HEK293 (cell line): ENCODE results near the gene SPAG5.
A peak's percentile ranks its signal among the peaks of the same experiment; 100 is the strongest.

Experiments
- CTCF ChIA-PET: fragments of 350-600 bp; formaldehyde crosslinking; extraction: SDS; loops from one replicate; lab custom pipeline; 2021; ENCODE audit warnings: antibody characterized with exemption; lab: Yijun Ruan, JAX
- POLR2A ChIA-PET: fragments of 300-600 bp; formaldehyde crosslinking; extraction: SDS; loops from one replicate; lab custom pipeline; 2020; ENCODE audit warnings: antibody characterized with exemption, inconsistent platforms; lab: Yijun Ruan, JAX
- H3K27ac ChIP-seq: fragments of 200-500 bp; sonication (Bioruptor generic); 2 replicates; pipeline ENCODE4 v1.5.1; 2014; ENCODE audit warnings: low read depth, low read length, control low read depth, inconsistent platforms; ENCODE audit errors: extremely low read depth
- H3K36me3 ChIP-seq, 2 experiments: fragments of 200-500 bp in 1 of 2; sonication (Bioruptor generic) in 1 of 2; 1 replicate in 1 of 2; 2 replicates in 1 of 2; pipeline ENCODE4 v1.5.1; 2014 to 2017; ENCODE audit warnings: inconsistent platforms in 2 of 2, low read length in 2 of 2; ENCODE audit not compliant: control insufficient read depth in 2 of 2, insufficient read depth in 1 of 2
- H3K4me1 ChIP-seq: fragments of 200-500 bp; sonication (Bioruptor generic); 2 replicates; pipeline ENCODE4 v1.5.1; 2014; ENCODE audit warnings: mild to moderate bottlenecking, low read length, inconsistent platforms; ENCODE audit not compliant: control insufficient read depth, insufficient read depth
- H3K4me3 ChIP-seq: 2 replicates; pipeline ENCODE4 v1.5.1; 2011; ENCODE audit warnings: low read depth, mild to moderate bottlenecking, control low read depth, low read length, moderate library complexity
- H3K9me3 ChIP-seq: fragments of 200-500 bp; sonication (Bioruptor generic); 2 replicates; pipeline ENCODE4 v1.5.1; 2014; ENCODE audit warnings: low read depth, low read length, inconsistent platforms; ENCODE audit not compliant: control insufficient read depth, insufficient read depth
- FEZF1 ChIP-seq: fragments of 450-650 bp; formaldehyde crosslinking; IDR thresholded peaks from 2 replicates; pipeline ENCODE4 v1.5.1; 2016; ENCODE audit warnings: missing biosample characterization, missing genetic modification characterization
- REPIN1 ChIP-seq: fragments of 450-650 bp; formaldehyde crosslinking; IDR thresholded peaks from 2 replicates; pipeline ENCODE4 v1.5.1; 2017; ENCODE audit warnings: missing biosample characterization, missing genetic modification characterization, low read depth
- SCRT1 ChIP-seq: fragments of 450-650 bp; formaldehyde crosslinking; IDR thresholded peaks from 2 replicates; pipeline ENCODE4 v1.5.1; 2016; ENCODE audit warnings: missing biosample characterization, missing genetic modification characterization, borderline replicate concordance
- SCRT2 ChIP-seq: fragments of 450-650 bp; formaldehyde crosslinking; IDR thresholded peaks from 2 replicates; pipeline ENCODE4 v1.5.1; 2016; ENCODE audit warnings: missing biosample characterization, missing genetic modification characterization
- TCF7L2 ChIP-seq: IDR thresholded peaks from 2 replicates; pipeline ENCODE4 v1.6.1; 2011; ENCODE audit warnings: low read depth, mild to moderate bottlenecking, inconsistent platforms, low read length, moderate library complexity, borderline replicate concordance
- ZBTB26 ChIP-seq: fragments of 450-650 bp; formaldehyde crosslinking; optimal IDR thresholded peaks from 2 replicates; pipeline ENCODE3; 2016; ENCODE audit warnings: missing biosample characterization, mild to moderate bottlenecking, missing genetic modification characterization
- ZNF423 ChIP-seq: fragments of 450-650 bp; formaldehyde crosslinking; IDR thresholded peaks from 2 replicates; pipeline ENCODE4 v1.5.1; 2016; ENCODE audit warnings: missing biosample characterization, missing genetic modification characterization
- ZNF501 ChIP-seq: fragments of 450-650 bp; formaldehyde crosslinking; IDR thresholded peaks from 2 replicates; pipeline ENCODE4 v1.5.1; 2016; ENCODE audit warnings: missing biosample characterization, missing genetic modification characterization
- ZNF600 ChIP-seq: fragments of 450-650 bp; formaldehyde crosslinking; IDR thresholded peaks from 2 replicates; pipeline ENCODE4 v1.5.1; 2016; ENCODE audit warnings: missing biosample characterization, missing genetic modification characterization
- ZNF664 ChIP-seq: fragments of 450-650 bp; formaldehyde crosslinking; IDR thresholded peaks from 2 replicates; pipeline ENCODE4 v1.5.1; 2016; ENCODE audit warnings: missing biosample characterization, missing genetic modification characterization
- ZNF701 ChIP-seq: fragments of 450-650 bp; formaldehyde crosslinking; IDR thresholded peaks from 2 replicates; pipeline ENCODE4 v1.5.1; 2016; ENCODE audit warnings: missing biosample characterization, missing genetic modification characterization
- ZNF792 ChIP-seq: fragments of 450-650 bp; formaldehyde crosslinking; IDR thresholded peaks from 2 replicates; pipeline ENCODE4 v1.5.1; 2016; ENCODE audit warnings: missing biosample characterization, missing genetic modification characterization
- TF ChIP-seq, protein P1 (sequence below): fragments of 450-650 bp; formaldehyde crosslinking; IDR thresholded peaks from 2 replicates; pipeline ENCODE4 v1.5.1; 2016; ENCODE audit warnings: missing biosample characterization, missing genetic modification characterization
- TF ChIP-seq, protein P2 (sequence below): fragments of 450-650 bp; formaldehyde crosslinking; IDR thresholded peaks from 2 replicates; pipeline ENCODE4 v1.5.1; 2017; ENCODE audit warnings: missing biosample characterization, missing genetic modification characterization
- TF ChIP-seq, protein P3 (sequence below): fragments of 450-650 bp; formaldehyde crosslinking; conservative IDR thresholded peaks from 2 replicates; pipeline ENCODE4 v1.5.1; 2016; ENCODE audit warnings: low read depth, missing biosample characterization, missing genetic modification characterization
- TF ChIP-seq, protein P4 (sequence below): fragments of 450-650 bp; formaldehyde crosslinking; IDR thresholded peaks from 2 replicates; pipeline ENCODE4 v1.5.1; 2016; ENCODE audit warnings: missing biosample characterization, missing genetic modification characterization

SPAG5 gene

DNA sequence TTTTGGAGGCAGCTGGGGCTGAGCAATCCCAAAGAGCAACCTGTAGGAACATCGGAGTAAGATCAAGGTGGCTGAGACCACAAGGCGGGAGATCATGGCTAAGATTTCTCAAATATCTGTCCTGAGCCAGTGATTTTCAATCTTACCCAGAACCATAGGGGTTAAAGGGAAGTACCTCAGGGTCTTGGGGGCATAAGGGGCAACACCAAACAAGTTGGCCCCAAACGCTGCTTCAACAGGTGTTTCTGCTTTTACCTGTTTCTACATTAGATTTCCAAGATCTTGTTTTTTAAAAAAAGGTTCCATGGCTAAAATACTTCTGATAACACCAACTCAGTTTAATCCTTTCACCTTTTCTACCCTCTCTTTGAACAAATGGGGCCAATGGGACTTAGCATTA, 43.8 kb downstream of the SPAG5 start:
- Histone ChIP-seq H3K27ac (no peak overlapping the region), H3K36me3 (peaks cover 56 to 71% of the 10 kb centered on the region in 2 experiments), H3K9me3 (no peaks in the 10 kb centered on the region), H3K4me1 (peaks cover 12% of the 10 kb centered on the region; the same call in 1 of the 2 replicates), H3K4me3 (no peak overlapping the region)
- no peak for TF ChIP-seq ZNF792 (tag by site-specific recombination)
- TF ChIP-seq SCRT1 (tag by site-specific recombination): peak; percentile 74; the same call in 1 of the 2 replicates
- peak; percentile 87 for TF ChIP-seq SCRT2 (tag by site-specific recombination)
- ChIA-PET POLR2A (interaction anchor here (1.5 to 8.9 kb wide), 2 partner anchors 14 to 17 kb away, joined by 5 to 68 read pairs; partner anchors contain the start of gene PIGS), CTCF (no interaction called here)

- no peak overlapping the region for H3K4me3 ChIP-seq
- peaks cover 53 to 66% of the 10 kb centered on the region in 2 experiments for H3K36me3 ChIP-seq
- no peaks in the 10 kb centered on the region for H3K9me3 ChIP-seq
- H3K27ac ChIP-seq: no peak overlapping the region
- TF ChIP-seq FEZF1 (tag by site-specific recombination): no peak
- TF ChIP-seq ZNF600 (tag by site-specific recombination): peak; percentile 76
- ChIA-PET POLR2A (interaction anchor here (1.5 to 8.9 kb wide), 3 partner anchors 9 to 17 kb away, joined by 5 to 68 read pairs (median 5); partner anchors contain the start of gene PIGS), CTCF (no interaction called here)
- peaks cover 14% of the 10 kb centered on the region for H3K4me1 ChIP-seq
These were observed 44.3 kb downstream of the SPAG5 start for GRCh38 chr17:28554565-28554964.

- Histone ChIP-seq H3K36me3 (peaks cover 43 to 51% of the 10 kb centered on the region in 2 experiments), H3K27ac (0 out of 2 replicates have a peak overlapping the region, but pooled peaks have one; percentile 19), H3K9me3 (no peaks in the 10 kb centered on the region), H3K4me3 (no peak overlapping the region; the same call in 1 of the 2 replicates), H3K4me1 (peaks cover 14% of the 10 kb centered on the region)
- ChIA-PET CTCF (interaction anchor here (0.6 to 1.5 kb wide), 3 partner anchors 13 to 91 kb away, joined by 3 to 8 read pairs (median 4); partner anchors contain the start of gene PIGS), POLR2A (interaction anchor here (0.7 to 8.9 kb wide), 5 partner anchors 11 to 167 kb away, joined by 3 to 68 read pairs (median 5); partner anchors contain the start of genes BLTP2, PIGS and RPL23A)
- TF ChIP-seq ZNF664 (tag by site-specific recombination): peak; percentile 68; the same call in 1 of the 2 replicates
- TF ChIP-seq, protein P1, sequence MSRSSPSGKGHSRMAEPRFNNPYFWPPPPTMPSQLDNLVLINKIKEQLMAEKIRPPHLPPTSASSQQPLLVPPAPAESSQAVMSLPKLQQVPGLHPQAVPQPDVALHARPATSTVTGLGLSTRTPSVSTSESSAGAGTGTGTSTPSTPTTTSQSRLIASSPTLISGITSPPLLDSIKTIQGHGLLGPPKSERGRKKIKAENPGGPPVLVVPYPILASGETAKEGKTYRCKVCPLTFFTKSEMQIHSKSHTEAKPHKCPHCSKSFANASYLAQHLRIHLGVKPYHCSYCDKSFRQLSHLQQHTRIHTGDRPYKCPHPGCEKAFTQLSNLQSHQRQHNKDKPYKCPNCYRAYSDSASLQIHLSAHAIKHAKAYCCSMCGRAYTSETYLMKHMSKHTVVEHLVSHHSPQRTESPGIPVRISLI (tag by site-specific recombination): peak; percentile 90
- TF ChIP-seq, protein P2, sequence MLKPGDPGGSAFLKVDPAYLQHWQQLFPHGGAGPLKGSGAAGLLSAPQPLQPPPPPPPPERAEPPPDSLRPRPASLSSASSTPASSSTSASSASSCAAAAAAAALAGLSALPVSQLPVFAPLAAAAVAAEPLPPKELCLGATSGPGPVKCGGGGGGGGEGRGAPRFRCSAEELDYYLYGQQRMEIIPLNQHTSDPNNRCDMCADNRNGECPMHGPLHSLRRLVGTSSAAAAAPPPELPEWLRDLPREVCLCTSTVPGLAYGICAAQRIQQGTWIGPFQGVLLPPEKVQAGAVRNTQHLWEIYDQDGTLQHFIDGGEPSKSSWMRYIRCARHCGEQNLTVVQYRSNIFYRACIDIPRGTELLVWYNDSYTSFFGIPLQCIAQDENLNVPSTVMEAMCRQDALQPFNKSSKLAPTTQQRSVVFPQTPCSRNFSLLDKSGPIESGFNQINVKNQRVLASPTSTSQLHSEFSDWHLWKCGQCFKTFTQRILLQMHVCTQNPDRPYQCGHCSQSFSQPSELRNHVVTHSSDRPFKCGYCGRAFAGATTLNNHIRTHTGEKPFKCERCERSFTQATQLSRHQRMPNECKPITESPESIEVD: no peak
- TF ChIP-seq, all 188 proteins: peak for 2
These were observed 45.8 kb downstream of the SPAG5 start for GRCh38 chr17:28553000-28553505.

DNA sequence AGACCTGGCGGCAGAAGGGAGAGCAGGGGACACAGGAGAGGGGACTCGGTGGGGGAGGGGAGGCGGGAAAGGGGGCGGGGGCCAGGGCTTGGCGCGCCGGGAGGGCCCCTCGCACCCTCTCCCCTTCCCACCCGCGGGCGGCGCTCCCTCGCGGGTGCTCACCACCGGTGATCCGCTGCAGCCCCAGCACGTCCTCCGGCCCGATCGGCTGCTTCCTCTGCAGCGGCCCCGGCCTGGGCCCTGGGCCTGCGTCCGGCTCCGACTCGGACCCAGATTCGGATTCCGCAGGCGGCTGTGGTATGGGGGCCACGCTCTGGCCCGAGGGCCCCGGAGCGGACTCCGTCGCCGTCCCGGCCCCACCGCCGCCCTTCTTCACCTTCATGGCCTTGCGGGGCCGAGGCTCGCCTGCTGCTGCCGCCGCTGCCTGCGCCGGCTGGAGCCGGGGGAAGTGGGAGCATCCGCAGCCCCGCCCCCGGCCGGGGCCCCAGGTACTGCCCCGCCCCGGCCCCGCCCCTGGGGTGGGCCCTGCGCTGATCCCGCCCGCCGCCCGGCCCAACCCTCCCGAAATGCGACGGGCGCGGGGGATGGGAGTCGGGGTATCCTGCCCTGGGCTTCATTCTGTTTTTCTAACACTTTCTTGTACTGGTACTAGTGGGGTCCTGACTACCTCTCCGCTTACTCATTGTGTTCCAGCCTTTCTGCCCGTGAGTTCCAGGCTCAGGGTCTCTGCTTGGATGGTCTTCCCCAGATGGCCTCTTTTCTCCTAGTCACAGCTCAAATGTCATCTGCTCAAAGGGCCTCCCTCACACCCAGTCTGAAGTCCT, 46.4 kb downstream of the SPAG5 start, which contains the start of gene UNC119:
Gene UNC119, minus strand, starts transcription at position 449 of the 824 bp plus-strand sequence. Its CDS starts 67 bp downstream, at position 382.
- Histone ChIP-seq H3K27ac (peak within 1 kb of the TSS; percentile 83; the same call in 1 of the 2 replicates), H3K4me3 (peak within 1 kb of the TSS; percentile 74), H3K36me3 (peaks cover 36 to 51% of the 10 kb centered on the region in 2 experiments), H3K9me3 (no peaks in the 10 kb centered on the region), H3K4me1 (peaks cover 14% of the 10 kb centered on the region)
- ChIA-PET CTCF (interaction anchor here (1.2 to 6.8 kb wide), 6 partner anchors 12 to 91 kb away, joined by 4 to 46 read pairs (median 11); partner anchors contain the start of genes PIGS and RSKR), POLR2A (interaction anchor here (0.7 to 8.9 kb wide), 4 partner anchors 19 to 167 kb away, joined by 3 to 68 read pairs (median 7); partner anchors contain the start of genes BLTP2, PIGS and RPL23A)
- TF ChIP-seq, protein P3, sequence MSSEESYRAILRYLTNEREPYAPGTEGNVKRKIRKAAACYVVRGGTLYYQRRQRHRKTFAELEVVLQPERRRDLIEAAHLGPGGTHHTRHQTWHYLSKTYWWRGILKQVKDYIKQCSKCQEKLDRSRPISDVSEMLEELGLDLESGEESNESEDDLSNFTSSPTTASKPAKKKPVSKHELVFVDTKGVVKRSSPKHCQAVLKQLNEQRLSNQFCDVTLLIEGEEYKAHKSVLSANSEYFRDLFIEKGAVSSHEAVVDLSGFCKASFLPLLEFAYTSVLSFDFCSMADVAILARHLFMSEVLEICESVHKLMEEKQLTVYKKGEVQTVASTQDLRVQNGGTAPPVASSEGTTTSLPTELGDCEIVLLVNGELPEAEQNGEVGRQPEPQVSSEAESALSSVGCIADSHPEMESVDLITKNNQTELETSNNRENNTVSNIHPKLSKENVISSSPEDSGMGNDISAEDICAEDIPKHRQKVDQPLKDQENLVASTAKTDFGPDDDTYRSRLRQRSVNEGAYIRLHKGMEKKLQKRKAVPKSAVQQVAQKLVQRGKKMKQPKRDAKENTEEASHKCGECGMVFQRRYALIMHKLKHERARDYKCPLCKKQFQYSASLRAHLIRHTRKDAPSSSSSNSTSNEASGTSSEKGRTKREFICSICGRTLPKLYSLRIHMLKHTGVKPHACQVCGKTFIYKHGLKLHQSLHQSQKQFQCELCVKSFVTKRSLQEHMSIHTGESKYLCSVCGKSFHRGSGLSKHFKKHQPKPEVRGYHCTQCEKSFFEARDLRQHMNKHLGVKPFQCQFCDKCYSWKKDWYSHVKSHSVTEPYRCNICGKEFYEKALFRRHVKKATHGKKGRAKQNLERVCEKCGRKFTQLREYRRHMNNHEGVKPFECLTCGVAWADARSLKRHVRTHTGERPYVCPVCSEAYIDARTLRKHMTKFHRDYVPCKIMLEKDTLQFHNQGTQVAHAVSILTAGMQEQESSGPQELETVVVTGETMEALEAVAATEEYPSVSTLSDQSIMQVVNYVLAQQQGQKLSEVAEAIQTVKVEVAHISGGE: peak; percentile 61
- TF ChIP-seq REPIN1 (tag by site-specific recombination): no peak
- no peak for TF ChIP-seq ZNF501
- peak; percentile 64 for TF ChIP-seq ZNF423 (tag by site-specific recombination)
- no peak for TF ChIP-seq TCF7L2
- TF ChIP-seq, protein P4, sequence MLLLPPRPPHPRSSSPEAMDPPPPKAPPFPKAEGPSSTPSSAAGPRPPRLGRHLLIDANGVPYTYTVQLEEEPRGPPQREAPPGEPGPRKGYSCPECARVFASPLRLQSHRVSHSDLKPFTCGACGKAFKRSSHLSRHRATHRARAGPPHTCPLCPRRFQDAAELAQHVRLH (tag by site-specific recombination): 0 out of 2 replicates have a peak, but pooled peaks have one; percentile 28
- TF ChIP-seq ZNF600 (tag by site-specific recombination): 0 out of 2 replicates have a peak, but pooled peaks have one; percentile 15
- TF ChIP-seq ZBTB26 (tag by site-specific recombination): peak; percentile 53
- no peak for TF ChIP-seq ZNF701
